Psoas muscle (tissue), 8 donors: ENCODE results near the gene PDZRN4. TPM values are rescaled to one million over a fixed set of nuclear protein-coding genes. Genes with fewer than 3 reads are reported as not detected.

Source experiments
- ATAC-seq, 4 donors: fragments of 200-7000 bp; cut with Tn5 transposase; one replicate each; pipeline ENCODE4 v1.9.1; 2020; ENCODE audit warnings: moderate library complexity in 3 of 4, mild to moderate bottlenecking in 2 of 4
- DNase-seq, 2 donors: peaks; one replicate each; pipeline ENCODE4 v3.0.0-alpha.2; 2020
- H3K27ac ChIP-seq: fragments of 200-600 bp; one replicate; pipeline ENCODE4 v1.8.0; 2022
- H3K27me3 ChIP-seq, 3 donors: fragments of 200-600 bp in 1 of 3; one replicate each; pipeline versions ENCODE4 v1.6.1 to v1.8.0; 2013 to 2022; ENCODE audit warnings: low read length in 2 of 3, mild to moderate bottlenecking in 2 of 3, moderate library complexity in 1 of 3; ENCODE audit not compliant: insufficient read depth in 3 of 3
- H3K36me3 ChIP-seq, 2 donors: fragments of 200-600 bp in 1 of 2; one replicate each; pipeline versions ENCODE4 v1.6.1 to v1.8.0; 2013 to 2022; ENCODE audit warnings: low read depth in 1 of 2, mild to moderate bottlenecking in 1 of 2, moderate library complexity in 1 of 2; ENCODE audit not compliant: insufficient read depth in 1 of 2
- H3K4me1 ChIP-seq: fragments of 200-600 bp; one replicate; pipeline ENCODE4 v1.8.0; 2022
- H3K4me3 ChIP-seq: fragments of 200-600 bp; one replicate; pipeline ENCODE4 v1.8.0; 2022; ENCODE audit warnings: mild to moderate bottlenecking
- H3K9me3 ChIP-seq: fragments of 200-600 bp; one replicate; pipeline ENCODE4 v1.8.0; 2022
- WGBS, 3 donors: extraction: QIAGEN DNeasy Blood & Tissue Kit; methylation state at CpG; one replicate each; pipeline versions ENCODE4 v1.1.6 to v1.1.7; 2013; 5-methylcytosine and 5-hydroxymethylcytosine counted together
- intact Hi-C, 2 donors: fragments of 100-400 bp; cut with DNase I; formaldehyde crosslinking; loops; one replicate each; pipeline versions ENCODE4 v1.11.0 to v1.14.2; 2022
- polyA plus RNA-seq, 3 donors: library from polyadenylated mRNA; stranded (reverse); fragments of 200-250 nt; gene quantifications; one replicate each; pipeline ENCODE4 v1.2.3, GENCODE V29; 2013
- total RNA-seq, 4 donors: library from RNA; stranded (reverse); fragmentation: NEBNext Ultra II Directional in 2 of 4; extraction: Animal tissue kit (Norgen Biotek cat#: 25700) in 2 of 4; gene quantifications; one replicate each; pipeline versions ENCODE4 v1.2.1 to v1.2.4, GENCODE V29; 2021 to 2023
- TF ChIP-seq, protein P1 (sequence below): fragments of 200-600 bp; IDR thresholded peaks from one replicate; pipeline ENCODE4 v1.8.0; 2022; ENCODE audit warnings: antibody characterized with exemption
- donor health status: healthy with polysubstance abuse.
- donor health status: DM: no; HTN: no; CAD: no; lungs with moderate emphysema.
- donor health status: Bipolar disorder and iron deficiency.
- donor health status: healthy.
- donor health status: DM: yes; HTN: yes; CAD: no.
- donor health status: DM: no; HTN: no; CAD: no.
- donor health status: DM: no; HTN: no; CAD: no.
- donor health status: DM: yes; HTN: yes; CAD: no.

Gene PDZRN4
- total and polyA plus RNA-seq, 7 donors = 0.11 to 0.39 (median 0.20) TPM; not detected in 1

DNA sequence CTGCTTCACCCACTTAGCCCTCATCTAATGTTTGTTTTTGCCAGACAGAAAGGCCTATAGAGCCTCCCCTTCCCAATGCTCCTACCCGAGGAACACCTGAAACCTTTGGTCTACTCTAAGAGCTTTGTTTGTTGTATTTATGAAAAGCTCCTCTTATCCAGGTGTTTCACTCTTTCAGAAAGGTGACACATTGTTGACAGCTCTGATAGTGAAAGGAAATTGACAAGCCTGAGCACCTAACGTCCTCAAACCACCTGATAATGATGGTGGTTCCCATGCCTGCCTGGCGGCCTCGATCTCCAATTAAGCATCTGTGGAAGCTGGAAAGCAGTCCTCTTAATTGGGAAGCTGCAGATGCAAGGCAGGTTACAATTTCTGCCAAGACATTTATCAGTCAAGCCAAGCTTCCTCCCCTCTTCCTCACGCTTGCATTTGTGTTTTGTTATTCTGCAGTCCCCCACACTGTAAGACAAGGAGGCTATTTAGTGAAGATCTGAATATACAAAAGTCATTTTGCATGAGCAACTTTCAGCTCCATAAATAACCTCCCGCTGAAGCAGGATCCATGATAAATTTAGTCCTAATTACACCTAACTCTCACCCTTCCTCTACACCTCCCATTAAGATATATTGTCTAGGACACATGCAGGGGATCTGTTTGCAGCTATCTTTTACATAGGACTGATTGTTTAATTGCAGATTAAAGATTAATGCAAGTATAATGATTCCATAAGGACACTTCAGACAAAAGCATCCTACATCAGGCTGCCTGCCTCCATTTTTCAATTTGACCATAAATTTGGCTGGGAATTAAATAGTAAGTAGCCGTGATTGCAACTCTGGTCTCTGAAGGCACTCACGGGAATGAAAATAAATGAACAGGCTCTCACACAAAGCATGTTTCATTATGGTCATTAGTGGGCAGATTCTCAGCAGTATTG, 288.6 kb downstream of the PDZRN4 start:
- intact Hi-C loops = no loop called here

DNA sequence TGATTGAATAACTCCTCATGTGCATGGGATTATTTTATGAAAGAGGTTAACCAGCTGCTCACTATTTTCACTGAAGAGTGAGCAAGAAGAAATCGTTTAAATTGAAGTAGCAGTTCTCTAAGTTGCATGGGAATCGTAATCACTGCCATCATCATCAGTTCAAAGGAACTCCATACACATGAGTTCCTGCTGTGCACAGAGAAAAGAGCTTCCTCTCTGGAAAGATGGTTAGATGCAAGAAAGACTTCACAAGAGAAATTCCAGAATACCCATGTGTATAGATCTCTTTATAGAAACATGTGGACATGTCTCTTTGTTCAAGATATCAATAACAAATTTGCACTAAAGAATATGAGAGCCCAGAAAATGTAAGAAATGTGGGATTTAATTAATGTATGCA, 291.3 kb downstream of the PDZRN4 start:
- no peaks in the 10 kb centered on the region for H3K9me3 ChIP-seq
- intact Hi-C loops = no loop called here
- DNase-seq = no peak

More for the DNA sequence above, 288.6 kb downstream of the PDZRN4 start:
- TF ChIP-seq, protein P1, sequence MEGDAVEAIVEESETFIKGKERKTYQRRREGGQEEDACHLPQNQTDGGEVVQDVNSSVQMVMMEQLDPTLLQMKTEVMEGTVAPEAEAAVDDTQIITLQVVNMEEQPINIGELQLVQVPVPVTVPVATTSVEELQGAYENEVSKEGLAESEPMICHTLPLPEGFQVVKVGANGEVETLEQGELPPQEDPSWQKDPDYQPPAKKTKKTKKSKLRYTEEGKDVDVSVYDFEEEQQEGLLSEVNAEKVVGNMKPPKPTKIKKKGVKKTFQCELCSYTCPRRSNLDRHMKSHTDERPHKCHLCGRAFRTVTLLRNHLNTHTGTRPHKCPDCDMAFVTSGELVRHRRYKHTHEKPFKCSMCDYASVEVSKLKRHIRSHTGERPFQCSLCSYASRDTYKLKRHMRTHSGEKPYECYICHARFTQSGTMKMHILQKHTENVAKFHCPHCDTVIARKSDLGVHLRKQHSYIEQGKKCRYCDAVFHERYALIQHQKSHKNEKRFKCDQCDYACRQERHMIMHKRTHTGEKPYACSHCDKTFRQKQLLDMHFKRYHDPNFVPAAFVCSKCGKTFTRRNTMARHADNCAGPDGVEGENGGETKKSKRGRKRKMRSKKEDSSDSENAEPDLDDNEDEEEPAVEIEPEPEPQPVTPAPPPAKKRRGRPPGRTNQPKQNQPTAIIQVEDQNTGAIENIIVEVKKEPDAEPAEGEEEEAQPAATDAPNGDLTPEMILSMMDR = no peak
- Histone ChIP-seq H3K4me1 (no peaks in the 10 kb centered on the region), H3K27me3 (no peaks in the 10 kb centered on the region), H3K36me3 (no peaks in the 10 kb centered on the region), H3K9me3 (no peaks in the 10 kb centered on the region), H3K4me3 (no peak overlapping the region), H3K27ac (no peak overlapping the region)
- 56 to 67% (median 65%) methylated on average over 8 of the region's 8 CpGs for WGBS, 3 donors
- no peak for ATAC-seq
- no peak for DNase-seq

DNA sequence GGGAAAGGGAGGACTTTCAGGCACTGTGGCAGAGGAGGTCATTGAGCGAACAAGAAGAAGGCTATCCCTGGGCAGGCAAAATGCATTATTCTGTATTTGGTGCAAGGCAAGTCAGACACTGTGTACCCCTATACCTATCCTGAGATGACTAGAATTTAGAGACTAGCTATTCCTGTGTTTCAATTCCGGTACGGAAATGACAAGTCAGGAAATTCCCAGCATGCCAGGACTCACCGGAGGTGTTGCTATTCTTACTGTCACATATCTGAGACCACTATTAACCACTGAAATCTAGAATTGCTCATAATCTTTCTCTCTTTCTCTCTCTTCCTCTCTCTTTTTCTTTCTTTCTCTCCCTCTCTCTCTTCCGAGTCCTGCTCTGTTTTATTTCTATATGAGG, 297.1 kb downstream of the PDZRN4 start:
- no peak overlapping the region for H3K4me3 ChIP-seq
- no peaks in the 10 kb centered on the region for H3K4me1 ChIP-seq
- no peaks in the 10 kb centered on the region for H3K9me3 ChIP-seq
- TF ChIP-seq, protein P1 = no peak
- no peaks in the 10 kb centered on the region for H3K27me3 ChIP-seq
- H3K36me3 ChIP-seq = no peaks in the 10 kb centered on the region
- DNase-seq = no peak
- no peak overlapping the region for H3K27ac ChIP-seq
- 57 to 63% (median 59%) methylated on average over 5 of the region's 5 CpGs for WGBS, 3 donors
- intact Hi-C loops = no loop called here
- ATAC-seq = no peak

More for the DNA sequence above, 291.3 kb downstream of the PDZRN4 start:
- Histone ChIP-seq H3K27ac (no peak overlapping the region), H3K27me3 (no peaks in the 10 kb centered on the region), H3K36me3 (no peaks in the 10 kb centered on the region), H3K4me1 (no peaks in the 10 kb centered on the region), H3K4me3 (no peak overlapping the region)
- TF ChIP-seq, protein P1 = no peak
- 55 to 66% (median 59%) methylated on average over 2 of the region's 2 CpGs for WGBS, 3 donors
- no peak for ATAC-seq

GRCh38 chr12:41486718-41487117, 298.6 kb downstream of the PDZRN4 start:
- DNase-seq = no peak
- H3K27ac ChIP-seq = no peak overlapping the region
- H3K36me3 ChIP-seq = no peaks in the 10 kb centered on the region
- 37 to 65% (median 50%) methylated on average over 2 of the region's 2 CpGs for WGBS, 3 donors
- H3K9me3 ChIP-seq = no peaks in the 10 kb centered on the region
- no peaks in the 10 kb centered on the region for H3K27me3 ChIP-seq
- no peaks in the 10 kb centered on the region for H3K4me1 ChIP-seq
- intact Hi-C loops = no loop called here
- no peak for ATAC-seq
- TF ChIP-seq, protein P1 = no peak
- no peak overlapping the region for H3K4me3 ChIP-seq
